HG02588 (cell line): ENCODE measurements around the gene GJD2.

Source experiments
- ATAC-seq: cut with Tn5 transposase; IDR thresholded peaks from one replicate; pipeline ENCODE4 v1.9.1; 2021; ENCODE audit warnings: mild to moderate bottlenecking, moderate library complexity; ENCODE audit not compliant: unreplicated experiment

The GJD2 gene

DNA sequence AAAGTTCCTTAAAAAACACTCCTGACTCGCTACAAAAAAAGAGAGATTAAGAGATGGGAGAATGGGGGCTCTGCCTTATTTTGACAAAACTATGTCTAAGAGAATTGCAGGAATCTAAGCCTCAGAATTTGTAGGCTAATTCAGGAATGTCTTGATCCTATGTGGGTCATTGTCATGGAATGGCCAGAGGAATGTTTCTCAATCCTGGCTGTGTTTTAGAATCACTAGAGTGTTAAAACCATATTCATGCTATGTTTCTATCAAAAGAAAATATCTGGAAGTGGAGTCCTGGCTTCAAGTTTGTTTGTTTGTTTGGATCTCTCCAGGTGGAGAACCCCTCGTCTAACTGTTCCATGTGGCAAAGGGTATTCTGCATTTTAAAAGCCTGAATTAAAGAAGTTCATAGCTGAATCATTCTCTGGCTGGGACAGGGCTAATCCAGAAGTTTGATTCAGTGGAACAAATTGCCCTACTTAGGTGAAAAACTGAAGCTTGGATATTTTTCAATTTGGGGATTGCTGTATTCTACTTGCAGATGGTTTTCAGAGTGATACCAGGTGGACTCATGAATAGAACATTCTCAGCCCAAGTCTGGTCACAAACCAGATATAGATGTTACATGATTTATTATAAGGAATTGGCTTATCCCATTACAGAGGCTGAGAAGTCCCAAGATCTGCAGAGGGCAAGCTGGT is 28.2 kb downstream of the GJD2 start:
- ATAC-seq: no peak

DNA sequence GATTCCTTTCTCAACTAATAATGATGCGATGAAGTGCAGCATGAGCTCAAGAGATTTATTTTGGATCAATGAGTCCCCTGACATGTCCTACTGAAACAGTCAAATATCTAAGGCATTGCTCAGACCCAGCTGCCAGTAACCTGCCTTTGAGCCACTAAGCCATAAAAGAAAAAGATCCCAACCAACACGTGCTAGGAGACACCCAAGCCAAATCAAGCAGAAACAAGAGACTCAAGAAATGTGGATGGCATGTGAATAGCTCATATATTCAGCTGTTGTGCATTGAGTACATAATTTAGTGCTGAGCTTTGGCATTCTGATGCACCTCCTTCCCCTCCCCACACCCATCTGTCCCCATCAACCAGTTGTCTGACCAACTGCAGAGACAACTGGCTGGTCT is 29.2 kb downstream of the GJD2 start:
- no peak for ATAC-seq

DNA sequence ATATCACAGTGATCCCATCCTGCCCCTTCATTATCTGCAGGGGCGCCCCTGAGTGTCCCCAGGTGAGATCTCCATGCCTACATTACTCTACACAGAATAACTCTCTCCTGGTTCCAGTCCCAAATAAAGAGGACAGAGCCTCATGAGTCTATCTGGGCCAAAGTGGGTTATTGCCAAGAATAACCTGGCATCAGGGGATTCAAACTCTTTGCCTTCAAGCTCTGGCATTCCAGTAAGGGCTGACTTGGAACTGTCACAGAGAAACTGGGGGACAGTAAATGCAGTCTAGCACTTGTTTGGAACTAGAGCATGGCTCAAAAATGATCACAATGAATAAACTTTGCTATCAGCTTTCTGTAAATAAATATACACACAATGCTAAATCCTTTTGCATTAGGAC is 30.3 kb downstream of the GJD2 start:
- no peak for ATAC-seq

DNA sequence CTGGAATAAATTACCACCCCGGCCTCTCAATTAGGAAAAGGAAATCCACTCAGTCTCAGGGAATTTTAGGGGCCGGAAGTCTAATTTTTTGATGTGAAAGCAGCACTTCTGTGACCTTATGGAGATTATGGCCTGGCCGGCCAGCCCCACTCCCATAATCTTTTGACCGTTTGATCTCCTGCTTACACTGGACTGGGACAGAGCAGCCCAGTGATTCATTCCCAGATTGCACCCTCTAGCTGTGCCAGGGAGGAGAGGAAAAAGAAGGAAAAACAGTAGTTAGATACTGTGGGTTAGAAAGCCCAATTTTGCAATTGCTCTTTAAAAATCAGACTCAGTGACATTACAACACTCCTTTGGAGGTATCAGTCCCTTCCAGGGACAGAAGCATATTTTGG is 32.4 kb downstream of the GJD2 start:
- ATAC-seq: no peak

DNA sequence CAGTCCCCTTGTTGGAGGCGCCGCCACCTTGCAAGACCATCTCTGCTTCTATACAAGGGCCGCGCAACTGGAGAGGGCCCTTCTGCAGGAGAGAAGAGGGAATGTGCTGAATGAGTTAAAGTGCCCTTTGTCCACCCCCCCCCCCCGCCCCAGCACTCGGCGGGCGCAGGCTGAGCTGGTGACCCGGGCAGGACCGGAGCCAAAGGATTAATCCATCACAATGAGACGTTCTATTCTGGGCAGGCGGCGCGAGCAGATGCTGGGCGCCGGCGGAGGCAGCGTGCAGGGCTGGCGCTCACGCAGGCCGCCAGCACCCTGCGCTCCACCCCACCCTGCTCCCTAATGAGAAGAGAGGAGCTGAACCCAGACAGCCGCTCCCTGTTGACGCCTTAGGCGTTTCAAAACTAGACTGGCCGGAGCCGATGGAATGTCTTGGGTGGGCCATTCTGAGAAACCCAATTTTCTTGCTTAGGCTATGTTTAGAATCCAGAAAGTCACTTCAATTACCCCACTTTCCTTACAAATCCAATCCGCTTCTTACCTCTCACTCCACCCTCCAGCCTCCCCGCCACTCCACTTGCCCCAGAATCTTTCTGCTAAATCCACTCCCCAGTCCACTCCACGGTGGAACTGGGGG is 32.9 kb downstream of the GJD2 start:
- no peak for ATAC-seq

DNA sequence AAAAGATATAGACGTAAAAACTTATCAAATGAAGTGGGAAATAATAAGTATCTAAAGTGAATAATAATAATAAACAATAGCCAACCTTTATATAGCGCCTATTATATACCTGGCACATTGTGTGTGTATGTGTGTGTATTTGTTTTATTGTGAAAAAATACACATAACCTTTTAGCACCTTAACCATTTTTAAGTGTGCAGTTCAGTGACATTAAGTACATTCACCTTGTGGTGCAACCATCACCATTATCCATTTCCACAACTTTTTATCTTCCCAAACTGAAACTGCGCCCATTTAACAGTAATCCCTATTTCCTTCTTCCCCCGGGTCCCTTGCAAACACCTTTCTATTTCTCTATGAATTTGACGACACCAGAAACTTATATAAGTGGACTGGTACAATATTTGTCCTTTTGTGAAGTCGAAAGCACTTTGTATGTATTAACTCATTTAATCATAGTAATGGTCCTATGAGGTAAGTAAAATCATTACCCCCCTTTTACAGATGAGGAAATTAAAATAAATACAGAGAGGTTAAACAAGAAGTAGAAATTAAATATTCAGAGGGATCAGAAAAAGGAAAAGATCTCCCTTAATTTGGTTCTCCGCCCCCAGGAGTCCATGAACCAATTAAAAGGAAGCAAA is 33.5 kb downstream of the GJD2 start:
- no peak for ATAC-seq

DNA sequence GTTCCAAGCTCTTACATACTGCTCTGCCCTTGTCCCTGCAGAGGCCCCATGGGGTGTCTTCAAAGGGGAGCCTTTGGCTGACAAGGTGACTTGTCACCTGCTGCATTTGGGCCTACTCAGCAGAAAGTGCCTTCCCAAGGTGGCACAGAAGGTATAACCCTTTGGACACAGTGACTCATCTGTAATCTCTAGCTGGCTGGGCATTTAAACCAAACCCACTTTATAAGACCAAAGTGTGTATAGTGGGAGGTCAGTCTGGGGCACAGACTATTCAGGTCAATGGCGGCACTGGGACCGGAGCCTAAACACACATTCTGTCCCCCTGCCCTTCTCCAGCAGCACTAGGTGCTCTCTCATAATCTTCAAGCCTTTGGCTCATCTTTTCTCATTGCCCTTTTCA is 35.1 kb downstream of the GJD2 start:
- no peak for ATAC-seq

DNA sequence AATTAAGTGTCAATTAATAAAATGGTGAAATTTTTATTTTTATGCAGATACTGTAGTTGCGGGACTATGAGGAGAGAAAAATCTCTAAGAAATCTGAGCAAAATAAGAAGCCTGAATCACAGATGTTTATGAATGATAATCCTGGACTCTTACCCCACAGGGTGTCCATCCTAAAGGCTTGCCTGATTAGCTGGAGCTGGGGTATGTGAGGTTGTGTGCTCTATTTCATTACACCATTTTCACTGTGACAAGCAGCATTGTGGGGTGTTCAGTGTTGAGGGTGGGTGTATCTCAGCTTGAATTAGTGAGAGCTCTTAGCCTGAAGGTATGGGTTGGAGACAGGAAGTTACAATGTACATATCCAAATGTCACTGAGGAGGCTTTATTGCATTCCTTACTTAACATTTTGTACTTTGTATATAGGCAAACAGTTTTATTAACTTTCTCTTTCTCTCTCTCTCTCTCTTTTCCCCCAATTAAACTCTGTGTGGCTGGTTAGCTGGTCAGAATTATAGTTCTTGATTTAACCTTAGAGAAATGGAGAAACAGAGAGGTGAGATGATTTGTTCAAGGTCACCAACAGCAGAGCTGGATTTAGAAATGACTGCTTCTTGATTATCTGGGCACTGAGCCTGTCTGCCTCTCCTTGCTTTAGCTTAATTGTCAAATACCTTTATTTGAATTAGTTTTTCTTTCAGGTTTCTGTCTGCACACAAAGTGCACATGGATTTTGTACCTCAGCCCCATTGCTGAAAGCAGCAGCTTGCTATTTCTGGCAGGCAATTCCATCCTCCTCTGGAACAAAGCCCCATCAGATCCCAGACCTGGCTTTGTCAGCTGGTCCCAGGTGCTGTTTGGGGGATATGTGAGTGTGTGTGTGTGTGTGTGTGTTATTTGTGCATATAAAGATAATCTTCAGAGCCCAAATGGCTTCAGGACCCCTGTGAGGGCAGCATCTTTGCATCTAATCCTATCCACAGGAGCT is 35.8 kb downstream of the GJD2 start:
- ATAC-seq: no peak

DNA sequence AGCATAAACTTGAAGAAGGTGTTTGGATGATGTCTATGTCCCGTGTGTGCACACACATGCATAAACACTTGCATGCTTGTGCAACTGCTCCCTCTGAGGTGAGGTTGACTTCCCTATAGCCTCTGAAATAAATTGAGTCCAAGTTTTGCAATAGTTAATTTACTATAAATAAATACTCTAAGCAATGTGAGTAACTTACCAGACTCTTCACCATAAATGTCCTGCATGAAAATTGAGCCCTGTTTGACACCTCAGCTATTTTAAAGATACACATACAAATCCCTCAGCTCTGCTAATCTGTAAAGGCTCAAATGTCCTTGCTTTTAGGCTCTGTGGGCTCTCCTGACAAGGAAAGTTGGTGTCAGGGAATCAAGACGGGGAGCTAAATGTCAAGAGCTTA is 37.1 kb downstream of the GJD2 start:
- ATAC-seq: no peak

DNA sequence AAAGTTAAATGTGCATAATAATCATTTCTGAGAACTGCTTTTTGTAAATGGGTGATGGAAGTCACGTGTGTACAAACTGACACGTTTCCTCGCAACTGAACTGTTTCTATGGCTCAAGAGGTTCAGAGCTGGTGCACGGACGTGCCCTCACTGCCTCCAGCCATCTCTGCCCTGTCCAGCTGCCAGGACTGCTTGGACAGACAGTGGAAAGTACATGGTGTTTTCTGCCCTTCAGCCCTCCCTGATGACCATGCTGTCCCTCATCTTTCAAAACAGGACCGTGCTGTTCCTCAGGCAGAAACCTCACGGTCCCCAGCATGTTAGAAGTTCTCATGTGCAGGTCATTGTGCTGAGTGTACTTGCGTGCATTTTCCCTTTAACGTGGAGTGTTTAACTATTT is 38.7 kb downstream of the GJD2 start:
- no peak for ATAC-seq

DNA sequence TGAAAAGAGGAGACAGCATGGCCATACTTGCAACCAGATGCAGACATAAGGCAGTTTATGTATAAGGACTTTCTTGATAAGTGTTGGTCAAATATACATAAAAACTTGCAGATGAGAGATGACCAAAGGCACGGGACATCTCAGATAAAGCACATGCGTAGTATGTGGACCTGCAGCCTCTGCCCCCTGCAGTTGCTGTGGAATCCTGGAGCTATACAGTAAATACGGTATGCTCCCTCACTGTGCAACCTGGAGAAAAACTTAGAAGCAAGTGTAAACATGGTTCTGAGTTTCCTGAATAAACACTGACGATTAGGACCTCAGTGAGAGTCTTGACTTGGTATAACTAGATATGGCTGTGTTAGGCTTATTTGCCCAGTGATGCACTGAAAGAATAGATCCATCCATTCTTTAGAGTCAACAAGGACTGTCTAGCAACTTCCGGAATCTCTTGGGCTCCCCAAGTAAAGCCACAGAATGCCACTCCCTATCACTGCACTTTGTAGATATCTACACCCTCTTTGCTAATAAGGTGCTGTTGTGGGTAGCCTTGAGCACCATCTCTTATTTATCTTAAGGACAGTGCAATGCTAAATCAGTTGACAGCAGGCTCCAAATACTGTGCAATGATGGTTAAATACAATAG is 40.2 kb downstream of the GJD2 start:
- ATAC-seq: no peak

DNA sequence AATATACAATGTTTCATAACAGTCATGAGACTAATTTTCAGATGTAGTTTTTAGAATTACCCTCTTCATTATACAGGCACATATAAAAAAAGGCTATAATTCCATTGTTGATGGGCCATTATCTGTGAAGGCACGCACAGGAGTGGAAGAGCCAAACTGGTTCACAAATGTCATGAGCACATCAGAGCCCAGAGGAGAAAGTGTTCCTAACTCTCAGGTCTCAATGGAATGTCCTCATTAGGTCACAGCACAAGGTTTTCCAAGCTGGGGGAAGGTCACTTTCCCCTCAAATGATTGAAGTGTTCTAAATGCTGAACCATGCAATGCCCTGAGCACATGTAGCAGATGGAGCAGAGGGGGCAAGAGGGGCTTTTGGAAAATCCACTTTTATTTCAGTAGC is 41.2 kb downstream of the GJD2 start:
- ATAC-seq: no peak

DNA sequence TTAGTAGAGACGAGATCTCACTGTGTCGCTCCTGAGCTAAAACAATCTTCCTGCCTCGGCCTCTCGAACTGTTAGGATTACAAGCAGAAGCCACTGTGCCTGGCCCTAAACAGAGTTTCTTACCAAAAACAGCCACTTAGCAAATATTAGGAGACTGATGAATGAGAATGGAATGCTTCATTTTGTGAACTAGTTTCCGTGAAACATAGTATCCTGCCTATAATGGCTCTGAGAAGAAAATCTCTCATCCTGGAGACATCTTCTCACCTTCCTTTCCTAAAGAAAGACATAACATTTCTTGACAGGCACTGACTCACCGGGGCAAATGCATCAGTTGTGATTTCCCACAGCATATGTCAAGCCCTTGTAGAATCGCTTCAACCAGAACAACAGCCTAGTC is 44.9 kb downstream of the GJD2 start:
- no peak for ATAC-seq

DNA sequence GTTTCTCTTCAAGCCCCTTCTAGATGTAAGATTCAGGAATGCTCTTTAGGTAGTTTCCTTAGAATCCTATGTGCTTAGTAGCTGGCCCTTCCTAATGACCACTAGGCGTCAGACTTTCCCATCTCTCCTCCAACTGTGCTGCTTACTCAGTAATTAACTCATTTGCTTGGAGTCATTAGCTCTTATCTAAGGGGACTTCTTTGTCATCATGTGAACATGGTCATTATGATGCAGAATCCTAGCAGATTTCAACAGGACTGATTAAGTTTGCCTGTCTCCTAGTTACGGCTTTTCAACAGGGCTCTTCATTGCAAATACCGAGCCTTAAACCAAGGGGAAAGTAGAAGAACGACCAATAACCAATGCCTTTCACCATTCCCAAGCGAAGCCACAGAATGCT is 46.4 kb downstream of the GJD2 start:
- no peak for ATAC-seq

DNA sequence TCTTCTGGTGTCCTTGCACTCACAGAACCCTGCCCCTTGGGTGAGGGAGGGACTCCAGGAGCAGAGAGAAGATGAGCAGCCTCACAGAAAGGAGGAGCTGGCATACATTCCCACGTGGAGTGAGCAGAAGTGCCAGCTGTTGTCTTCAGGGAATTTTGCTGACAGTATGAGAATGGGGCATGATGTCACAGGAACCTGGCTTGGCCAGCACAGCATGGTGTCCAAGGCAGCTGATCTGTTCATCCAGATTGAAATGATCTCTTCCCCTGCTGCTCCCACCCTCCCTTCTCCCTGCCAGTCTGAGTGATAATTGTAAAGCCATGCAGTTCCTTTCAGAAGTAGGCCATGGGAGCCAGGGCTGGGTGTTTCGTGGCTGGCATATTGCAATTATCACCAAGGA is 53.3 kb downstream of the GJD2 start:
- no peak for ATAC-seq
